ENCODE data around the gene TGFB1. TPM values are rescaled to one million over a fixed set of nuclear protein-coding genes. Genes with fewer than 3 reads are reported as not detected.

Gene TGFB1
- total and polyA plus RNA-seq, 2 of the 13 experiments (the other 11 are each of a cell fraction or from before 2014, with no cell fraction given): 4.1 to 5.4 TPM

DNA sequence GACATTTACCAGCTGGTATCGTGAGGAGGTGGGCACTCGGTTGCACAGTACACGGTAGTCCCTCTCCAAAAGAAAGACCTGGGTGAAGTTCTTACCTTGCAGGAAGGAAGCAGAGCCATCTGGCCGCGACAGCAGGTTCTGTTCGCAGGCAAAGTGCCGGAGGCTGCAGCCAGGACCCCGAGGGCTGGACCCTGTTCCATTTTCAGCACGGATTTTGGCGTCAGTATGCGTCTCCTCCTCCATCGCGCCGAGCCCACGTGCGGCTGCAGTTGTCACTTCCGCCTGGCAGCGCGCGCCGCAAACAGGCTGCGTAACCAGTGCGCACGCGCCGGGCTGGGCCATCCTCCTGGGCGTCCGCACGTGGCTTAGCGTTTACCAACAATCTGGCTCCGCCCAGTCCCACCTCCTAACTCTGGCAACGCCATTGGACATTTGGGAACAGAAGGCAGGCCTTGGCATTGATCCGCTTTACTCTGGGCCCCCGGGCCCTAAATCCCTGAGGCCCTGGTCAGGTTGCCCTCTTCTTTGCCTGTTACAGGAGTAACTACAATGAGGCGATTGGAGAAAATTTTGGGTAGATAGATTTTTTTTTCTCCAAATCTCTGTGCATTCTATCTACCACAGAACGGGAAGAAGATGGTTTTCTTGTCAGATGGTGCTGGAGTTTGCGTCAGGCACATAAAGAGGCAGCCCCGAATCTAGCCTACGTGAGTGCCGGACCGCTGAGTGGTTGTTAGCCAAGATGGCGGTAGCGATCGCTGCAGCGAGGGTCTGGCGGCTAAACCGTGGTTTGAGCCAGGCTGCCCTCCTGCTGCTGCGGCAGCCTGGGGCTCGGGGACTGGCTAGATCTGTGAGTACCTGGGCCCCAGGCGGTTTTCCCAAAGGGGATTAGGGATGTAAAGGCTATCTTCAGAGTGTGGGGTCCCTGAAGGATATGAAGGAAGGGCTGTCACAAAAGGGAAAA, 43.6 kb upstream of the TGFB1 start, which contains the start of the genes BCKDHA and EXOSC5 (continued):
- TF ChIP-seq PCBP2 (optimal IDR thresholded peaks at IDR 0.05; ENCODE audit: low read depth, low read length, poor library complexity, severe bottlenecking): no peak
- no peak for TF ChIP-seq MAFK (conservative IDR thresholded peaks at IDR 0.05 in 1 of 2, IDR thresholded peaks at IDR 0.05 in 1 of 2; ENCODE audit: low read length in 2 of 2)
- TF ChIP-seq RFX5 (IDR thresholded peaks at IDR 0.05; ENCODE audit: low read depth, low read length): peak; percentile 24; the same call in 1 of the 2 replicates
- TF ChIP-seq EED (CRISPR knock-in tag; IDR thresholded peaks at IDR 0.05): no peak; the same call in 1 of the 2 replicates
- TF ChIP-seq, protein P1, sequence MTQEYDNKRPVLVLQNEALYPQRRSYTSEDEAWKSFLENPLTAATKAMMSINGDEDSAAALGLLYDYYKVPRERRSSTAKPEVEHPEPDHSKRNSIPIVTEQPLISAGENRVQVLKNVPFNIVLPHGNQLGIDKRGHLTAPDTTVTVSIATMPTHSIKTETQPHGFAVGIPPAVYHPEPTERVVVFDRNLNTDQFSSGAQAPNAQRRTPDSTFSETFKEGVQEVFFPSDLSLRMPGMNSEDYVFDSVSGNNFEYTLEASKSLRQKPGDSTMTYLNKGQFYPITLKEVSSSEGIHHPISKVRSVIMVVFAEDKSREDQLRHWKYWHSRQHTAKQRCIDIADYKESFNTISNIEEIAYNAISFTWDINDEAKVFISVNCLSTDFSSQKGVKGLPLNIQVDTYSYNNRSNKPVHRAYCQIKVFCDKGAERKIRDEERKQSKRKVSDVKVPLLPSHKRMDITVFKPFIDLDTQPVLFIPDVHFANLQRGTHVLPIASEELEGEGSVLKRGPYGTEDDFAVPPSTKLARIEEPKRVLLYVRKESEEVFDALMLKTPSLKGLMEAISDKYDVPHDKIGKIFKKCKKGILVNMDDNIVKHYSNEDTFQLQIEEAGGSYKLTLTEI (CRISPR knock-in tag; conservative IDR thresholded peaks at IDR 0.05): no peak
- TF ChIP-seq HCFC1 (IDR thresholded peaks at IDR 0.05; ENCODE audit: low read depth, low read length): peak; percentile 39; the same call in 1 of the 2 replicates
- 0 out of 2 replicates have a peak, but pooled peaks have one; percentile 65 for TF ChIP-seq ZNF546 (CRISPR knock-in tag; conservative IDR thresholded peaks at IDR 0.05)
- 0 out of 2 replicates have a peak, but pooled peaks have one; percentile 68 for TF ChIP-seq KLF13 (CRISPR knock-in tag; IDR thresholded peaks at IDR 0.05)
- no peak for TF ChIP-seq SKI (IDR thresholded peaks at IDR 0.05; ENCODE audit: partially characterized antibody)
- TF ChIP-seq FOXP1 (IDR thresholded peaks at IDR 0.05): peak; percentile 71
- TF ChIP-seq FOXP1 (CRISPR knock-in tag; IDR thresholded peaks at IDR 0.05): peak; percentile 83
- TF ChIP-seq TBX3 (IDR thresholded peaks at IDR 0.05; ENCODE audit: borderline replicate concordance): 0 out of 2 replicates have a peak, but pooled peaks have one; percentile 26
- no peak for TF ChIP-seq PAWR (CRISPR knock-in tag; IDR thresholded peaks at IDR 0.05; ENCODE audit: borderline replicate concordance)
- TF ChIP-seq PHF8 (CRISPR knock-in tag; IDR thresholded peaks at IDR 0.05): peak; percentile 80
- peak; percentile 97 for TF ChIP-seq GABPB1 (CRISPR knock-in tag; IDR thresholded peaks at IDR 0.05)
- no peak; the same call in 1 of the 2 replicates for TF ChIP-seq ZNF766 (CRISPR knock-in tag; IDR thresholded peaks at IDR 0.05; ENCODE audit: borderline replicate concordance)
- TF ChIP-seq, protein P2, sequence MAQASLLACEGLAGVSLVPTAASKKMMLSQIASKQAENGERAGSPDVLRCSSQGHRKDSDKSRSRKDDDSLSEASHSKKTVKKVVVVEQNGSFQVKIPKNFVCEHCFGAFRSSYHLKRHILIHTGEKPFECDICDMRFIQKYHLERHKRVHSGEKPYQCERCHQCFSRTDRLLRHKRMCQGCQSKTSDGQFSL (CRISPR knock-in tag; IDR thresholded peaks at IDR 0.05): 0 out of 2 replicates have a peak, but pooled peaks have one; percentile 36
- TF ChIP-seq MED13 (CRISPR knock-in tag; IDR thresholded peaks at IDR 0.05): peak; percentile 77
- peak; percentile 62; the same call in 1 of the 2 replicates for TF ChIP-seq SAFB2 (CRISPR knock-in tag; IDR thresholded peaks at IDR 0.05; ENCODE audit: borderline replicate concordance, low read depth)
- TF ChIP-seq, protein P3, sequence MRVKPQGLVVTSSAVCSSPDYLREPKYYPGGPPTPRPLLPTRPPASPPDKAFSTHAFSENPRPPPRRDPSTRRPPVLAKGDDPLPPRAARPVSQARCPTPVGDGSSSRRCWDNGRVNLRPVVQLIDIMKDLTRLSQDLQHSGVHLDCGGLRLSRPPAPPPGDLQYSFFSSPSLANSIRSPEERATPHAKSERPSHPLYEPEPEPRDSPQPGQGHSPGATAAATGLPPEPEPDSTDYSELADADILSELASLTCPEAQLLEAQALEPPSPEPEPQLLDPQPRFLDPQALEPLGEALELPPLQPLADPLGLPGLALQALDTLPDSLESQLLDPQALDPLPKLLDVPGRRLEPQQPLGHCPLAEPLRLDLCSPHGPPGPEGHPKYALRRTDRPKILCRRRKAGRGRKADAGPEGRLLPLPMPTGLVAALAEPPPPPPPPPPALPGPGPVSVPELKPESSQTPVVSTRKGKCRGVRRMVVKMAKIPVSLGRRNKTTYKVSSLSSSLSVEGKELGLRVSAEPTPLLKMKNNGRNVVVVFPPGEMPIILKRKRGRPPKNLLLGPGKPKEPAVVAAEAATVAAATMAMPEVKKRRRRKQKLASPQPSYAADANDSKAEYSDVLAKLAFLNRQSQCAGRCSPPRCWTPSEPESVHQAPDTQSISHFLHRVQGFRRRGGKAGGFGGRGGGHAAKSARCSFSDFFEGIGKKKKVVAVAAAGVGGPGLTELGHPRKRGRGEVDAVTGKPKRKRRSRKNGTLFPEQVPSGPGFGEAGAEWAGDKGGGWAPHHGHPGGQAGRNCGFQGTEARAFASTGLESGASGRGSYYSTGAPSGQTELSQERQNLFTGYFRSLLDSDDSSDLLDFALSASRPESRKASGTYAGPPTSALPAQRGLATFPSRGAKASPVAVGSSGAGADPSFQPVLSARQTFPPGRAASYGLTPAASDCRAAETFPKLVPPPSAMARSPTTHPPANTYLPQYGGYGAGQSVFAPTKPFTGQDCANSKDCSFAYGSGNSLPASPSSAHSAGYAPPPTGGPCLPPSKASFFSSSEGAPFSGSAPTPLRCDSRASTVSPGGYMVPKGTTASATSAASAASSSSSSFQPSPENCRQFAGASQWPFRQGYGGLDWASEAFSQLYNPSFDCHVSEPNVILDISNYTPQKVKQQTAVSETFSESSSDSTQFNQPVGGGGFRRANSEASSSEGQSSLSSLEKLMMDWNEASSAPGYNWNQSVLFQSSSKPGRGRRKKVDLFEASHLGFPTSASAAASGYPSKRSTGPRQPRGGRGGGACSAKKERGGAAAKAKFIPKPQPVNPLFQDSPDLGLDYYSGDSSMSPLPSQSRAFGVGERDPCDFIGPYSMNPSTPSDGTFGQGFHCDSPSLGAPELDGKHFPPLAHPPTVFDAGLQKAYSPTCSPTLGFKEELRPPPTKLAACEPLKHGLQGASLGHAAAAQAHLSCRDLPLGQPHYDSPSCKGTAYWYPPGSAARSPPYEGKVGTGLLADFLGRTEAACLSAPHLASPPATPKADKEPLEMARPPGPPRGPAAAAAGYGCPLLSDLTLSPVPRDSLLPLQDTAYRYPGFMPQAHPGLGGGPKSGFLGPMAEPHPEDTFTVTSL (CRISPR knock-in tag; IDR thresholded peaks at IDR 0.05; ENCODE audit: borderline replicate concordance): no peak

Data from HepG2 (cell line).